Astrocyte (in vitro differentiated cells and primary cell): ENCODE results near the gene ULBP3.

Experiments used
- CTCF ChIP-seq: IDR thresholded peaks from 2 replicates; pipeline ENCODE4 v1.5.1; 2011; ENCODE audit warnings: low read depth, mild to moderate bottlenecking, inconsistent platforms, low read length, moderate library complexity; ENCODE audit not compliant: insufficient read depth
- EZH2 ChIP-seq: IDR thresholded peaks from 2 replicates; pipeline ENCODE4 v1.6.1; 2012; ENCODE audit warnings: mild to moderate bottlenecking, low read length, inconsistent platforms; ENCODE audit not compliant: insufficient read depth

GRCh38 chr6:150083839-150084238, 14.9 kb upstream of the ULBP3 start:
- no peak for TF ChIP-seq CTCF
- TF ChIP-seq EZH2 = no peak
